GM12892 (cell line): ENCODE measurements around the gene ZMYND8.

Source experiments
- POLR2A ChIP-seq: IDR thresholded peaks from 2 replicates; pipeline ENCODE4 v1.6.1; 2011; ENCODE audit warnings: low read depth, low read length, control low read depth
- POLR2AphosphoS5 ChIP-seq: IDR thresholded peaks from 2 replicates; pipeline ENCODE4 v1.6.1; 2011; ENCODE audit warnings: low read depth, low read length, control low read depth
- TAF1 ChIP-seq: IDR thresholded peaks from 2 replicates; pipeline ENCODE4 v1.6.1; 2011; ENCODE audit warnings: low read depth, mild to moderate bottlenecking, control low read depth, low read length, borderline replicate concordance

GRCh38 chr20:47281376-47281775 is 75.1 kb downstream of the ZMYND8 start:
- no peak for TF ChIP-seq TAF1
- TF ChIP-seq POLR2AphosphoS5, result no peak
- TF ChIP-seq POLR2A, result no peak
